HTERT RPE-1 (cell line): ENCODE measurements around the gene UTP3.
"Not testable (repeated sequence)": the region's sequence is repeated elsewhere in the genome, so short reads cannot be mapped to it uniquely, and the experiment has no call there.

Experiments
- in situ Hi-C: fragments of 300-500 bp; cut with MboI; formaldehyde crosslinking; loops from 4 replicates; pipeline ENCODE4 v1.14.3; 2020; ENCODE audit warnings: low sequenced_read_pairs

Gene UTP3, protein sequence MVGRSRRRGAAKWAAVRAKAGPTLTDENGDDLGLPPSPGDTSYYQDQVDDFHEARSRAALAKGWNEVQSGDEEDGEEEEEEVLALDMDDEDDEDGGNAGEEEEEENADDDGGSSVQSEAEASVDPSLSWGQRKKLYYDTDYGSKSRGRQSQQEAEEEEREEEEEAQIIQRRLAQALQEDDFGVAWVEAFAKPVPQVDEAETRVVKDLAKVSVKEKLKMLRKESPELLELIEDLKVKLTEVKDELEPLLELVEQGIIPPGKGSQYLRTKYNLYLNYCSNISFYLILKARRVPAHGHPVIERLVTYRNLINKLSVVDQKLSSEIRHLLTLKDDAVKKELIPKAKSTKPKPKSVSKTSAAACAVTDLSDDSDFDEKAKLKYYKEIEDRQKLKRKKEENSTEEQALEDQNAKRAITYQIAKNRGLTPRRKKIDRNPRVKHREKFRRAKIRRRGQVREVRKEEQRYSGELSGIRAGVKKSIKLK

GRCh38 chr4:70687821-70688794, at the start of gene UTP3:
Gene UTP3 (plus strand): TSS chr4:70688532. CDS start chr4:70688678, 146 bp downstream.
- in situ Hi-C loops, result no loop called here

DNA sequence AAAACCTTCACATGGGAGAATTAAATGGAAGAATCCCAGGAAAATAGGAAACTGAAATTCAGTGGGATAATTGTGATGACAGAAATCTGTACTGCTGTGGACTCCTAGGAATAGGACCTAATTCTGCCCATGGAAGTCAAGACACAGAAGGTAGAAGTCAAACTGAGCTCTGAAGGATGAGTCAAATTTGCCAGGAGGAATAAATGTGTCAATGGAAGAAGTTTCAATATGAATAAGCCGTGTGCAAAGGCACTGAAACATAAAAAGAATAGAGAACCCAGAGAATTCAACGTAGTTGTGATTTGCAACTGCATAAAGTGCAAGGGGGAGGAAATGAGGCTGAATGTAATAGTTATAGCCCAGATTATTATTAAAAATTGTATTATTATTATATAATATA, 48.1 kb upstream of the UTP3 start:
- in situ Hi-C loops, result no loop called here

DNA sequence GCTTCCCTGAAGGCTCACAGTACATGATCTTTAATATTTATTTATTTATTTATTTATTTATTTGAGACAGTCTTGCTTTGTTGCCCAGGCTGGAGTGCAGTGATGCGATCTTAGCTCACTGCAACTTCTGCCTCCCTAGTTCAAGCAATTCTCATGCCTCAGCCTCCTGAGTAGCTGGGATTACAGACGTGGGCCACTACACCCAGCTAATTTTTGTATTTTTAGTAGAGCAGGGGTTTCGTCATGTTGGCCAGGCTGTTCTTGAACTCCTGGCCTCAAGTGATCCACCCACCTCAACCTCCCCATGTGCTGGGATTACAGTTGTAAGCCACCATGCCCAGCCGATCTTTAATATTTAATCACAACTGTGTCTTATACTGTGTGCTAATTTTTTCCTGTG, 37.6 kb upstream of the UTP3 start:
- in situ Hi-C loops, result not testable (repeated sequence)

DNA sequence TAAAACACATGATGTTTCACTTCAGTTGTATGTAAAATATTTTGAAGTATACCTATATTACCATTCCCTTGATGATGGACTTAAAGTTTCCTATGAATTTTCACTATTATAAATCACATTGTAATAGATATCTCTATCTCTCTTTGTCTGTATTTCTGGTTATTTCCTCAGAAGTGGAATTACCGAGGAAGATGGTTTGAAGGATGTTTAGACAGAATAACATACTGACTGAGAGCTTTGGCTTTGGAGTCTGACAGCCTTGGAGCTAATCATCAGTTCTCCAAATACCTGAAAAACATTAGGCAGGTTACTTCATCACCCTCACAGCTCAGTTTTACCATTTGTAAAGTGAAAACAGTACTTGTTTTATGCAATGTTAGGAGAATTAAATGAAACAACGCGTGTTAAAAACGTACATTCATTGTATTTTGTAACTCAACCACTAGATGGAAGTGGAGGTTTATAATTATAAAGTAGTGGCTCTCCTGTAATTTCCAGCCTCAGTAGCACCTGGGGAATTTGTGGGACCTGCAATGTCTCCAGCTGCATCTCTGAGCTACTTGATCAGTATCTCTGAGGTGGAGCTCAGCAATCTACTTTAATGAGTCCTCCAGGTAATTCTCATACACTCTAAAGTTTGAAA, 36.3 kb upstream of the UTP3 start:
- in situ Hi-C loops, result no loop called here

- in situ Hi-C loops, result no loop called here
These were observed 33.7 kb upstream of the UTP3 start for GRCh38 chr4:70654605-70655011.

GRCh38 chr4:70657326-70657725, 31.0 kb upstream of the UTP3 start:
- in situ Hi-C loops, result no loop called here

DNA sequence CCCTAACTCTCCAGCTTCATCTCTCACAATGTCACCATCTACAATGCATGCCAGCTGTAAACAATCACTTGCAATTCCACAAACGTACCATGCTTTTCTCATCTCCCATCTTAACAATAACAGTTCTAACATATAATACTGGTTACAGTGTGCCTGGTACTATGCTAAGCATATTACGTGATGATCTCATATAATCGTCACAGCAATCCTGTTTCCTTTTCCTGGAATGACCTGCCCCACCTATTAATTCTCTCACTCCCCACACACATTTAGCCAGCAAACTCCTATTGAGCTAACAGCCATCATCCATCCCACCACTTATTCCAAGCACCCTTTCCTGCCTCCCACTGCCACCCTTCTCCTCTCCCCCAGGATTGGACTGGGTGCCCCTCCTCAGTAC, 29.9 kb upstream of the UTP3 start:
- in situ Hi-C loops, result no loop called here

DNA sequence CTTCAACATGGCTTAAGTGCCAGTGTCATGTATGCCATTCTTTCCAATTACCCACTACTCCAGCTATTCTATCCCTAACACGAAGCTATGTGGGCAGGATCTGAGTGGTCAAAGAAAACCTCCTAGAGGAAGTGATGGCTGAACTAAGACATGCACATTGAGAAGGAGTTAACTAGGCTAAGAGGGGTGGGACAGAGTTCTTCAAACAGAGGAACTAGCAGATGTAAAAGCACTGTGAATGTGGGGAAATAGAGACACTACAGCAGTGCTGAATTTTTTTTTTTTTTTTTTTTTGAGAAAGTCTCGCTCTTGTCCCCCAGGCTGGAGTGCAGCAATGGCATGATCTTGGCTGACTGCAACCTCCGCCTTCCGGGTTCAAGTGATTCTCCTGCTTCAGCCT, 28.2 kb upstream of the UTP3 start:
- in situ Hi-C loops, result no loop called here

DNA sequence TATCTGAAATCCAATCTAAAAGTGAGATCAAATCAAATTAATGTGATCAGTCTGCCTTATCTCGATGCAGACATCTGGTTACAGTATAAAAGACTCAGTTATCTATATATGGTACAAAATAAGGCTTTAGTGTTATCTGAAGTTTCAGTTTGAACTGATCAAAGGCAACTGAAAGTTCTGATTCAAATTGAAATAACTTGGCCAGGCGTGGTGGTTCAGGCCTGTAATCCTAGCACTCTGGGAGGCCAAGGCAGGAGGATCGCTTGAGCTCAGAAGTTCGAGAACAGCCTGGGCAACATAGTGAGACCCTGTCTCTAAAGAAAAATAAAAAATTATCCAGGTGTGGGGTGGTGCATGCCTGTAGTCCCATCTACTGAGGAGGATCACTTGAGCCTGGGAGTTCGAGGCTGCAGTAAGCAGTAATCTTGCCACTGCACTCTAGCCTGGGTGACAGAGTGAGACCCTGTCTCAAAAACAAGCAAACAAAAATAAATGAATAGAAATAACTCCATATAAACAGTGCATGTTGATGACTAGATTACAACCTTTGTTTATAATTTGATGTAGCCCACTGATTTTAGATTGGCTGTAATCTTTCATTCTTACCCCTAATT, 26.9 kb upstream of the UTP3 start:
- in situ Hi-C loops, result not testable (repeated sequence)

DNA sequence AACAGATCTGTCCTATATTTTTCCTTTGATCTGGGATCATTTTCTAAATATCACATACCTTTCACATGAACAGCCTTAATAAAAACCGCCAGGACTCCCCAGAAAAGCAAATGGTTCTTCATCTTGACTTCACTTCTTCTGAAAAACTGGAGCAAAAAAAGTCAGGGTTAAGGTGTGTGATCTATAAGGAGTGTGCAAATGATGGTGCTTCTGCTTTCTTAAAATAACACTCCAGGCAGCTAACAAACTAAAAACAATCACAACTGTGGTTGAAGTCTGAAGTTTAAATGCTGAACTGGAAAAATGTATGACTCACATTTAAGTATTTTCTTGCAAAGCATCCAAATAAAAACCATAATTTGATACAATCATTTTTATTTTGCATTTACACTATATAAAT, 22.0 kb upstream of the UTP3 start, which contains the start of gene JCHAIN:
TSS of gene JCHAIN (minus strand) at position 140 of the 400 bp plus-strand sequence. CDS start at position 122, 18 bp downstream.
- in situ Hi-C loops, result no loop called here

- in situ Hi-C loops, result no loop called here
These were observed 20.4 kb upstream of the UTP3 start for GRCh38 chr4:70667740-70668535.

DNA sequence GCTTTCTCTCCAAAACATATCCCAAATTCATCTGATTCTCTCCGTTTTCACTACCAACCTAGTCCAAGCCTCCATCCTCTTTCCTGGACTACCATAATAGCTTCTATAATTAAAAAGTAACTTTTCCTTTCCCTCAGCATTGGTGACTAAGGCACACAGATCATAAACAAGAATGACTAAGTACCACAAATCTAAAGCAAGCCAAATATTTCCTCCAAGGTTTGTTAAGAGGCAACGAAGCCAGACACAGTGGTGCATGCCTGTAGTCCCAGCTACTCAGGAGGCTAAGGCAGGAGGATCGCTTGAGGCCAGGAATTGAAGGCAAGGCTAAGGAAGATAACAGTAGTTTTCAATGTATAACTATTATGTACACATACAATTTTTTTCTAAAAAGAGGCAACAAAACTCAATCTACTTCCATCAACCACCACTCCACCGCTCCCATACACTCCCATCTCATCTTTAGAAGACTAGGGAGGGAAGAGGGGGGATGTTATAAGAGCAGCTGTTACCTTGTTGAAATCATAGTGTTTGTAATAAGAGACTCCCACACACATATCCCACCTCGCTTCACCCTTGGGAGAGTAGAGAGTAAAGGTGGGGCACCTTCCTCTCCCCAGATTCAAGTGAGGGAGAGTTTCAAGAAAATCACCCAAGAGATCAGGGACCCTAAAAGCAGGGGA, 17.9 kb upstream of the UTP3 start:
- in situ Hi-C loops, result no loop called here

- in situ Hi-C loops, result no loop called here
These were observed 17.2 kb upstream of the UTP3 start for GRCh38 chr4:70671091-70671490.

DNA sequence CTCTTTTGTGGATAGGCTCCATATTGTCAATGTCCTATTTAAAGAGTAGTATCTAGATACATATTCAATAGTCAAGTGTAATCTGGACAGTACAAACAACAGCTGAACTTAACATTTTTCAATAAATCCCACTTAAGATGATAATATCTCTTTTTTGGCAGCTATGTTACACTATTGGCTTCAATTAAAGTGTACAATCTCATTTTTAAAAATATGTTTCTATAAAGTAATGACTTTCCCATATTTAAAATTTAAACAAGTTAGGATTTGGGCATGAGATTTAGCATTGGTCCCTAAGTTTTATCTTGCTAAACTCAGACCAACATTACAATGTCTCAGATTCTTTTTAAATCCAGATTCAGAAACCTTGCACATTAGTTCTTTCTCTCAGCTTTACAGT, 14.1 kb upstream of the UTP3 start:
- in situ Hi-C loops, result no loop called here

DNA sequence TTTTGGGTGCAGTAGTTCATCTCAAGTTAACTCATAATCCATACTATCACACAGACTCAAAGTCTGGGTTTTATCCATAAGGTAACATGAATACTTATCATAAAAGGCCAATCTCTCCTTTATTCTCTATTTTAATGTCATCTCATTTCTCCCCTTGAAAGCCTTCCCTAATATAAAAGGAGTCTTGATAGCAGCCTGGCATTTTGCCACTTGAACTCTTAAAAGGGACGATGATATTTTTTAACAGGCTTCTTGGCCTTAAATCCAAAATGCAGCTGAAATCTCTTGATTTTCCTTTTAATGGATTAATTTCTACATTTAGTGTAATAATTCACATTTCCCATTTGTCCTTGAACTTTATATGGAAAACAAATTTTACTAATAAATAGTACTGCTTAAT, 13.6 kb upstream of the UTP3 start:
- in situ Hi-C loops, result no loop called here

DNA sequence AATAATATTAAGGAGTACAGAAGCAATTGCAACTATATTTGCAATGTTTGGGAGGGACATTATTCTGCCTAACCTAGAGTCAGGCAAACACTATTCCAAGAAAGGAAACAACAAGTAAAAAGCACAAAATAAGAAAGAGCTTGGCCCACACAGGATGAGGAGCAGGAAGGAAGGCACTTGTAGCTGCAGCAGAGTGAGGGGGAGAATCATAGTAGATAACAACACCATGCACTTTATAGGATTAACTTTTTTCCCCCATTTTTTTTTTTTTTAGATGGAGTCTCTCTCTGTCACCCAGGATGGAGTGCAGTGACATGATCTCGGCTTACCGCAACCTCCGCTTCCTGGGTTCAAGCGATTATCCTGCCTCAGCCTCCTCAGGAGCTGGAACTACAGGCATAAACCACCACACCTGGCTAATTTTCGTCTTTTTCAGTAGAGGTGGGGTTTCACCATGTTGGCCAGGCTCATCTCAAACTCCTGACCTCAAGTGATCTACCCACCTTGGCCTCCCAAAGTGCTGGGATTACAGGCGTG, 11.7 kb upstream of the UTP3 start:
- in situ Hi-C loops, result no loop called here

- in situ Hi-C loops, result no loop called here
These were observed 9.8 kb upstream of the UTP3 start for GRCh38 chr4:70678383-70678999.

GRCh38 chr4:70680934-70681333, 7.4 kb upstream of the UTP3 start:
- in situ Hi-C loops, result no loop called here

DNA sequence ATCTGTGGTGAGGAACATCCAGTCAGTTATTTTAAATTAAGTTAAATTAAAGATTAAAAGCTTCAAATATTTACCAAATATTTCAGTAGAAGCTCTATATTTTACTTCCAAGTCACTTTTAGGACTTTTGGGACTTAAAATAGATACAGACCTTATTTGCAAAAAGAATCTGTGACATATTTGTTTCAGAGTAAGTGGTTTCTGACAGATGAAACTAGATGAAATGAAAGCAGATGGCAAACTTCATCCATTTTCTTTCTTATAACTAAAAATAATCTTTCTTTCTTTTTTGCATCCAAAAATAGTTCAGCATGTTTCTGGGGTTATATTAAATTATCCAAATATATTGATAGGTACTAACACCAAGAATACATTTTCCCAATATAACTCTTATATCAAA, 6.6 kb upstream of the UTP3 start:
- in situ Hi-C loops, result no loop called here
